Sigmoid colon (tissue), 4 donors: Measurements from ENCODE around the gene FUT6.

ENCODE experiments used
- EP300 ChIP-seq, 4 donors: sonication (generic); formaldehyde crosslinking; IDR thresholded peaks; one replicate each; pipeline ENCODE4 v1.6.1; 2017; ENCODE audit warnings: antibody characterized with exemption in 4 of 4
- POLR2A ChIP-seq, 2 donors: fragments of 450-650 bp; IDR thresholded peaks; one replicate each; pipeline ENCODE4 v1.6.1; 2016; ENCODE audit warnings: antibody characterized with exemption in 2 of 2, mild to moderate bottlenecking in 2 of 2, moderate library complexity in 2 of 2
- POLR2AphosphoS5 ChIP-seq, 4 donors: sonication (generic); formaldehyde crosslinking; IDR thresholded peaks; one replicate each; pipeline ENCODE4 v1.6.1; 2017; ENCODE audit warnings: antibody characterized with exemption in 4 of 4
- TF ChIP-seq, protein P1 (sequence below), 4 experiments: fragments of 450-650 bp in 3 of 4; fragments of 200-600 bp in 1 of 4; IDR thresholded peaks; one replicate each; pipeline ENCODE4 v1.5.1; 2016 to 2019; ENCODE audit warnings: antibody characterized with exemption in 4 of 4, mild to moderate bottlenecking in 3 of 4, moderate library complexity in 2 of 4

DNA sequence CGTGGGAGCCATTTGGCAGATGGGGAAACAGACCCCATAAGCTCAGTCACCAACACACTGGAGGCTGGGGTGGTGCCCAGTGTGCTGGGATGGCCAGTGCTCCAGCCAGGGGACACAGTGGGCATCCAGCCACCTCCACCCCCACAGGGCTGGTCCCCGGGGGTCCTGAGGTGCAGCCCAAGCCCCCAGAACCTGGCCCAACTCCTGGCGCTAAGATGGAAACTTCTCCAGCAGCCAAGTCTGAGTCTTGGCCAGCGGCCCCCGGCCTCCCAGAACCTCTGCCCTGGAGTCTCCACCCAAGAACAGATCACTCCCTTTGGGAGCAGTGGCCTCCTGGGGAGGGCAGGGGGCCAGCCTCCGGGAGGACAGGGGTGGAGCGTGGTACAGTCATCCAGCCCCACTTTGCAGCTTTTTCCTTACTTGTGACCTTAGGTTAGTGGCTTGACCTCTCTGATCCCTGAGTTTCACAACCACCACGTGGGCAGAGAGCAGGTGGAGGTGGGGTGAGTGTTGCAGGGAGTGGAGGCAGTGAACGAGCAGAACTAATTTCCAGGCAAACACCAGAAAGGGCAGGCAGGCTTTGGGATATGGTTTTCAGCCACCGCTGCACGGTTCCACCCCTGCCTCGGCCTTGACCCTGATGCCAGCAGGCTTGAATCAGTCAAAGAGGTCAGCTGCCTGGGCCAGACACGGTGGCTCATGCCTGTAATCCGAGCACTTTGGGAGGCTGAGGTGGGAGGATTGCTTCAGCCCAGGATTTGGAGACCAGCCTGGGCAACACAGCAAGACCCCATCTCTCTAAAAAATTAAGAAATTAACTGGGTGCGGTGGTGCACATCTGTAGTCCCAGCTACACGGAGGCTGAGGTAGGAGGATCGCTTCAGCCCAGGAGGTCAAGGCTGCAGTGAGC is 38.9 kb downstream of the FUT6 start:
- TF ChIP-seq, protein P1, sequence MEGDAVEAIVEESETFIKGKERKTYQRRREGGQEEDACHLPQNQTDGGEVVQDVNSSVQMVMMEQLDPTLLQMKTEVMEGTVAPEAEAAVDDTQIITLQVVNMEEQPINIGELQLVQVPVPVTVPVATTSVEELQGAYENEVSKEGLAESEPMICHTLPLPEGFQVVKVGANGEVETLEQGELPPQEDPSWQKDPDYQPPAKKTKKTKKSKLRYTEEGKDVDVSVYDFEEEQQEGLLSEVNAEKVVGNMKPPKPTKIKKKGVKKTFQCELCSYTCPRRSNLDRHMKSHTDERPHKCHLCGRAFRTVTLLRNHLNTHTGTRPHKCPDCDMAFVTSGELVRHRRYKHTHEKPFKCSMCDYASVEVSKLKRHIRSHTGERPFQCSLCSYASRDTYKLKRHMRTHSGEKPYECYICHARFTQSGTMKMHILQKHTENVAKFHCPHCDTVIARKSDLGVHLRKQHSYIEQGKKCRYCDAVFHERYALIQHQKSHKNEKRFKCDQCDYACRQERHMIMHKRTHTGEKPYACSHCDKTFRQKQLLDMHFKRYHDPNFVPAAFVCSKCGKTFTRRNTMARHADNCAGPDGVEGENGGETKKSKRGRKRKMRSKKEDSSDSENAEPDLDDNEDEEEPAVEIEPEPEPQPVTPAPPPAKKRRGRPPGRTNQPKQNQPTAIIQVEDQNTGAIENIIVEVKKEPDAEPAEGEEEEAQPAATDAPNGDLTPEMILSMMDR (IDR thresholded peaks at IDR 0.05), result no peak
- TF ChIP-seq POLR2AphosphoS5 (IDR thresholded peaks at IDR 0.05) (no peak), POLR2A (IDR thresholded peaks at IDR 0.05) (no peak), EP300 (IDR thresholded peaks at IDR 0.05) (no peak)
